ENCODE data around the gene DEK.

Gene DEK

GRCh38 chr6:18206591-18206990, 57.7 kb downstream of the DEK start:
- Mint-ChIP-seq H3K4me1 (no peaks in the 10 kb centered on the region), H3K9me3 (no peaks in the 10 kb centered on the region), H3K36me3 (ENCODE audit: low read depth) (peaks cover 20% of the 10 kb centered on the region), H3K27ac (no peak overlapping the region), H3K4me3 (no peak overlapping the region), H3K27me3 (ENCODE audit: low read depth, poor library complexity) (peaks cover 9% of the 10 kb centered on the region)
- no peak for TF ChIP-seq CTCF (IDR thresholded peaks at IDR 0.05)
- no peak for DNase-seq

DNA sequence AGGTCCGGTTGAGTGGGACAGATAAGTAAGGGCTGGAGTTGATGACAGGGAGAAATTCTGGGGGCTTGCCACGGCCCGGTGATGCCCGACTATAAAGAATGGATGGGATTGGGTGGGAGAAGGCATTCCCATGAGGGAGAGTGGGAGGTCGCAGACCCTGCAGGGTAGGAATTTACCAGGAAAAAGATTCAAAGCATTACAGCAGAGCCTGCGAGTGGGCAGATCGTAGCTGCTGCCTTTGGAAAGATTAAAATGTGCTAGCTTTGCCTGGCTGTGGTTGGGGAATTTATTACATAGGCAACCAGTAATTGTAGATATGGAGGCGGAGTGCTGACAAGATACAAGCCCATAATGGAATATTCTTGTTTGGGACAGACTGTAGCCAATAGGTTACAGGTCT, 59.6 kb downstream of the DEK start:
- no peak for DNase-seq
- peaks cover 22% of the 10 kb centered on the region for H3K36me3 Mint-ChIP-seq (ENCODE audit: low read depth)
- no peaks in the 10 kb centered on the region for H3K4me1 Mint-ChIP-seq
- H3K27ac Mint-ChIP-seq, result no peak overlapping the region
- TF ChIP-seq CTCF (IDR thresholded peaks at IDR 0.05), result no peak
- H3K4me3 Mint-ChIP-seq, result no peak overlapping the region
- no peaks in the 10 kb centered on the region for H3K9me3 Mint-ChIP-seq
- peaks cover 5% of the 10 kb centered on the region for H3K27me3 Mint-ChIP-seq (ENCODE audit: low read depth, poor library complexity)

GRCh38 chr6:18203786-18204185, 60.5 kb downstream of the DEK start:
- Mint-ChIP-seq H3K4me1 (no peaks in the 10 kb centered on the region), H3K4me3 (no peak overlapping the region), H3K36me3 (ENCODE audit: low read depth) (peaks cover 22% of the 10 kb centered on the region), H3K27ac (no peak overlapping the region), H3K9me3 (no peaks in the 10 kb centered on the region), H3K27me3 (ENCODE audit: low read depth, poor library complexity) (peaks cover 4% of the 10 kb centered on the region)
- TF ChIP-seq CTCF (IDR thresholded peaks at IDR 0.05), result no peak
- no peak for DNase-seq

DNA sequence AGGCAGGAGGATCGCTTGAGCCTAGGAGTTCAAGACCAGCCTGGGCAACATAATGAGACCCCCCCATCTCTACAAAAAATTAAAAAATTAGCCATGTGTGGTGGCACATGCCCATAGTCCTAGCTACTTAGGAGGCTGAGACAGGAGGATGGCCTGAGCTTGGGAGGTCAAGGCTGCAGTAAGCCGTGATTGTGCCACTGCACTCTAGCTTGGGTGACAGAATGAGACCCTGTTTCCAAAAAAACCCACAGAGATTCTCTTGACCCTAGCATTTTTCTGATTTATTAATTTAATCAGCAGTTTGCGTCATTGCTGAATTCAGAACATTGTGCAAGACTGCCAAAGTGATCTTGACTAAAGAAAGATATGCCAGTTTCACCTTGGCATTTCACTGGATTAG, 72.3 kb downstream of the DEK start:
- Mint-ChIP-seq H3K4me3 (no peak overlapping the region), H3K27me3 (ENCODE audit: low read depth, poor library complexity) (peaks cover 3% of the 10 kb centered on the region), H3K27ac (no peak overlapping the region), H3K9me3 (no peaks in the 10 kb centered on the region), H3K36me3 (ENCODE audit: low read depth) (peaks cover 36% of the 10 kb centered on the region), H3K4me1 (peaks cover 10% of the 10 kb centered on the region)
- no peak for TF ChIP-seq CTCF (IDR thresholded peaks at IDR 0.05)
- no peak for DNase-seq

GRCh38 chr6:18189196-18189595, 75.1 kb downstream of the DEK start:
- DNase-seq, result no peak
- Mint-ChIP-seq H3K27ac (no peak overlapping the region), H3K9me3 (no peaks in the 10 kb centered on the region), H3K27me3 (ENCODE audit: low read depth, poor library complexity) (peaks cover 7% of the 10 kb centered on the region), H3K4me3 (no peak overlapping the region), H3K4me1 (peaks cover 30% of the 10 kb centered on the region), H3K36me3 (ENCODE audit: low read depth) (peaks cover 16% of the 10 kb centered on the region)
- TF ChIP-seq CTCF (IDR thresholded peaks at IDR 0.05), result no peak

GRCh38 chr6:18187701-18188100, 76.6 kb downstream of the DEK start:
- Mint-ChIP-seq H3K9me3 (no peaks in the 10 kb centered on the region), H3K4me3 (no peak overlapping the region), H3K27ac (no peak overlapping the region), H3K4me1 (peaks cover 30% of the 10 kb centered on the region), H3K27me3 (ENCODE audit: low read depth, poor library complexity) (peaks cover 7% of the 10 kb centered on the region), H3K36me3 (ENCODE audit: low read depth) (peaks cover 21% of the 10 kb centered on the region)
- TF ChIP-seq CTCF (IDR thresholded peaks at IDR 0.05), result no peak
- DNase-seq, result no peak
